Umbilical cord (tissue), 2 donors: ENCODE data around the gene SIRT4. TPM values are rescaled to one million over a fixed set of nuclear protein-coding genes. Genes with fewer than 3 reads are reported as not detected.

Experiments used
- DNase-seq: peaks from one replicate; pipeline ENCODE4 v3.0.0-alpha.2; 2015; ENCODE audit warnings: low spot score
- total RNA-seq: library from RNA; depleted of rRNA; stranded (reverse); fragments of >200 nt; gene quantifications from one replicate; pipeline ENCODE4 v1.2.3, GENCODE V29; 2014; ENCODE audit warnings: low replicate concordance; ENCODE audit not compliant: insufficient read depth

The SIRT4 gene
- total RNA-seq, 1 donor from 2014 or later, result not detected

GRCh38 chr12:120278137-120279069 lies 23.7 kb upstream of the SIRT4 start:
- no peak for DNase-seq

DNA sequence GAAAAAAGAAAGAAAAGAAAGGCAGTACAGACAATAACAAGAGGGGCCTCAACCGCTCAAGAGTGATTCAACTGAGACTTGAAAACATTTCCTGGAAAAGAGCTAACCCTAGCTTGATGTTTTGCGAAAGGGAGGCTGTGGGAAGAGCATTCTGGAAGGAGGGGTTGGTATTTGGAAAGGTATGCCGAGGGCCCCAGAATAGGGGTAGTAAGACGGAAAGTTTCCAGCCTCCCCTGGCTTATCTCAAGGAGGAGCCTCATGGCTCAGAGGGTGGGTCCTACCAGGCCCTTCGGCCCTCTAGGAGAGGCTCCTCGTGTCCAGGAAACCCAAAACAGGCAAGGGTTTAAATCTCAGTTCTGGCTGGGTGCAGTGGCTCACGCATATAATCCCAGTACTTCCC lies 18.8 kb upstream of the SIRT4 start:
- DNase-seq, result peak; percentile 89

DNA sequence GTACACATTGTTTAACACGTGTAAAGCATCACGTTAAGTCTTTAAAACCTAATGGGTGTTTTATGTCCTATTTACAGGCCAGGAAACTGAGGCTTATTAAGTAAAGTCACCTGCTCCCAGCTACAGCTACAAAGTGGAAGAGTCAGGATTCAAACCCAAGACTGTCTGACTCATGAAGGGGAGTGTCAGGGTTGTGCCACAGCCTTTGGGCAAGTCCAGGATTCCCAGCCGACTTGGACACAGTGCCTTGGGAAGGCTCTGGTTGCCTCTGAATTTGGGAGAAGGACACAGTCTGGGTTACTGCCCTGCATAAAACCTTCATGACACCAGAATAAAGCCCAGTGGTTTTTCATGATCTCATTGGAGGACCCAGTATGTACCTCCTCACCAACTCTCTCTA lies 17.7 kb upstream of the SIRT4 start:
- DNase-seq, result no peak

DNA sequence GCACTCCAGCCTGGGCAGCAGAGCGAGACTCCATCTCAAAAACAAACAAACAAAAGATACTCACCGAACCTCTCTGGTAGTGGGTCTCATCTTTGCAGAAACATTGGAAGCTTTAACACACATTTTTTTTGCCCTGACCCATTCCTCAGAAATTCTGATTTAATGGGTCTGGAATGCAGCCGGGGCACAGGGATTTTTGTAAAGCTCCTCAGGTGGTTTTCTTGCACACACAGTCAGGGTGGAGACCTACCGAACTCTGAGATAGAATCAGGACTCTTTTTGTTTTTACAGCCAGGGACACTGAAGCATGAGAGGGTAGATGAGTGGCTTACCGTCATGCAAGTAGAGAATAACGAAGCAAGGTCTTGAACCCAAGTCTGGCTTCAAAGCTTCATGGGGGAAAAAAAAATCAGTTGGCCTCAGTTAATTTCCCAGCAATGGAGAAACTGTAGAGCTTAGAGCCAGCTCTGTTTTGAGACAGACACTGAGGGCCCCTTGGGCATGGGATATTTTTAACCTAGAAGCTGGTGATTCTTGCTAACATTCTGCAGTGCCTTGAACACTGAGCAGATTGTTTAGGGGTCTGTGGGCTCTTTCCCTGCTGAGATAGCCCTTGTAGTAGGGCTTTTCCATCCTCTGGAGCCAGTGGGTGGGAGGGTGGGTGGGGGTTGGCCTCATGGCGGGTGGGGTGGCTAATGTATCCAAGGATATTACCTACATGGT lies 15.2 kb upstream of the SIRT4 start:
- DNase-seq, result peak; percentile 53

DNA sequence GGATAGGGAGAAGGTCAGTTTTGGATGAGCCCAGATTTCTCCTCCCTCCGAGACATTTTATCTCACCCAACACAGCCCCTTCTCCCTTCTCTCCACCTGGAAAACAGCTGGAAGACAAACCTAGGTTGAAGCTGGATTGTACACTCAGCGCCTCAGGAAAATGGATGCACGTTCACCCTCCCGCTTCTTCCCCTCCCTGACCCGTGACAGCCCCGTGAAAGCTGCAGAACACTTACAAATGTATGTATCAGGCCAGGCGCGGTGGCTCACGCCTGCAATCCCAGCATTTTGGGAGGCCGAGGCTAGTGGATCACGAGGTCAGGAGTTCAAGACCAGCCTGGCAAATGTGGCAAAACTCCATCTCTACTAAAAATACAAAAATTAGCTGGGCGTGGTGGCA lies 14.6 kb upstream of the SIRT4 start:
- no peak for DNase-seq

DNA sequence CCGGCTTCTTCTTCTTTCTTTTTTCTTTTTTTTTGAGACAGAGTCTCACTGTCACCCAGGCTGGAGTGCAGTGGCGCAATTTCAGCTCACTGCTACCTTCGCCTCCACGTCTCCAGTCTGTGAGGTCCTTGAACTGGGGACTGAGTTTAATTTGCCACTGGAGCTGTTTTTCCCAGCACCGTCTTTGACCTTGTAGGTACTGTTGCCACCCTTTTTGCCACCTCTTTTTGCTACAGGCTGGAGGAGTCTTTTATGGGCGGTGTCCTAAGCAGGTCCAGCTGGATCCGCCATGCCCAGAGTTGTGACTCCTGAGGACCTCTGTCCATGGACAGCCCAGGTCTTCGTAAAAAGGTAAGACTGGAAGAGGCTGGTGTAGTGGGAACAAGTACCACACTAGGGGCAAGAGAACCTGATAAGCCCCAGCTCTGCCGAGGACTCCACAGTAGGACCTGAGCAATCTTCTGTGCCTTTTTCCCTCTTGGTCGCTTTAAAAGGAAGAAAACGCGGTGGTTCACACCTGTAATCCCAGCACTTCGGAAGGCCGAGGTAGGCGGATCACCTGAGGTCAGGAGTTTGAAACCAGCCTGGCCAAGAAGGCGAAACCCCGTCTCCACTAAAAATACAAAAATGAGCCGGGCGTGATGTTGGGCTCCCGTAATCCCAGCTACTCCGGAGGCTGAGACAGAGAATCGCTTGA lies 11.4 kb upstream of the SIRT4 start:
- peak; percentile 25 for DNase-seq

- DNase-seq, result no peak
Measured at GRCh38 chr12:120292411-120292660, 9.8 kb upstream of the SIRT4 start.

- DNase-seq, result peak; percentile 97
Measured at GRCh38 chr12:120292661-120293531, 9.2 kb upstream of the SIRT4 start, which contains the start of gene RNU4-1. TSS of gene RNU4-1 (minus strand) at chr12:120293237.

GRCh38 chr12:120314220-120314619 lies 12.1 kb downstream of the SIRT4 start:
- DNase-seq, result no peak

DNA sequence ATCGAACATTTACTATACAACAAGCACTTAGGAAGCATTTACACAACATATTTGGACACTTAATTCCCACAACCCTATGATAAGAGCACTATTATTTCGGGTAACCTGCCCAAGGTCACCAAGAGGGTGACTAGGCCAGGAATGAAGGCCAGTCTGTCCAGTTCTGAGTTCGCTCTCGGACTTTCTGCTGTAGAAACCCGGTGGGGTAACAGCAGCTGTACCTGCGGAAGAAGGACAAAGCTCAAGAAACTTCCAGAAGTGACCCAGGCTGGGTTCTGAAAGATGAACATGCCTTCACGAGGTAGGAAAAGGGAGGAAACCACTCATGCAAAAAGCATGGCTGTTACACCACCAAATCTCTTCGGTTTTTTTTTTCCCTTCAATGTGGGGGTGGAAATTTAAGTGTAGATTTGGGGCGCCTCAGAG lies 14.7 kb downstream of the SIRT4 start:
- DNase-seq, result no peak

GRCh38 chr12:120317224-120318105 lies 15.3 kb downstream of the SIRT4 start:
- peak; percentile 100 for DNase-seq

DNA sequence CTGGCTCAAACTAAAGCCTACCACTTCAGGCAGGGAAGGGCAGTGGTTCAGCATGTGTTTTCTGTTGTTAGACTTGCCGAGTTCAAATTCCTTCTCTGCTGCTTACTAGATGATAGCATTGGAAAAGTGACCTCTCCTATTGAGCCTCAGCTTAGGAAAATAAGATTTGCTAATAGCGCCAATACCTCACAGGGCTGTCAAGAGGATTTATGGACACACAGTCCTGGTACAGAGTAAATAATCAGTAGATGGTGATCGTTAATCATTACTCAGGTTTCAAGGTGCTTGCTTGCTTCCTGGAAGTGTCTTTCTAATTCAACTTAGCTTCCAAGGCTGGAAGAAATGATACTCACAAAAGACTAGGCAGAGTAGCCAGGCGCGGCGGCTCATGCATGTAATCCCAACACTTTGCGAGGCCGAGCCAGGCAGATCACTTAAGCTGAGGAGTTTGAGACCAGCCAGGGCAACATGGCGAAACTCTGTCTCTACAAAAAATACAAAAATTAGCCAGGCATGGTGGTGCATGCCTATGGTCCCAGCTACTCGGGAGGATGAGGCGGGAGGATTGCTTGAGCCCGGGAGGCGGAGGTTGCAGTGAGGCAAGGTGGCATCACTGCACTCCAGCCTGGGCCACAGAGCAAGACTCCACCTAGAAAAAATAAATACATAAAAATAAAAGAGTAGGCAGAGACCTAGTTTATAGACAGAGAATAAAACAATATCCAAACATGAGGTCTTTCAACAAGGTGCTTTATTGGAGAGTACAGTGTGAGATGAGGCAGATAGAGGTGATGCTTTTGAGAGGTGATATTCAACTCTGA lies 19.5 kb downstream of the SIRT4 start:
- no peak for DNase-seq

GRCh38 chr12:120323772-120324171 lies 21.7 kb downstream of the SIRT4 start:
- DNase-seq, result no peak

- DNase-seq, result no peak
Measured at GRCh38 chr12:120324841-120325417, 22.8 kb downstream of the SIRT4 start.

GRCh38 chr12:120327593-120327992 lies 25.5 kb downstream of the SIRT4 start, which contains the start of gene PLA2G1B:
TSS of gene PLA2G1B (minus strand) at chr12:120327779. CDS start at chr12:120327753, 26 bp downstream.
- DNase-seq, result peak; percentile 42

GRCh38 chr12:120328228-120328627 lies 26.1 kb downstream of the SIRT4 start:
- DNase-seq, result no peak

DNA sequence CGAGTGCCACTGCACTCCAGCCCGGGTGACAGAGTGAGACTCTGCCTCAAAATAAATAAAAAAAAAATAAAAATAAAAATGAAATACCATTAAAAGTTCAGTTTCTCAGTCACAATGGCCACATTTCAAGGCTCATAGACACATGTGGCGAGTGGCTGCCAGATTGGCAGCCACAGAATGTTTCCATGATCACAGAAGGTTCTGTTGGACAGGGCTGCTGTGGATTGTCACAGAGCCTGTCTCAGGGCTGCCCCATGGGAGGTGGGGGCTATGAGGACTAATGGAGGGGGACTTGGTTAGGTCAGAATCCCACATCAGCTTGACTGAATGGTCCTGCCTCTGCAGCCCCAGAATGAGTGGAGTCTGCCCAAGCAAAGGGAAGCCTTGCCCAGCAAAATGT lies 29.3 kb downstream of the SIRT4 start:
- no peak for DNase-seq

GRCh38 chr12:120332041-120332440 lies 29.9 kb downstream of the SIRT4 start:
- DNase-seq, result no peak

DNA sequence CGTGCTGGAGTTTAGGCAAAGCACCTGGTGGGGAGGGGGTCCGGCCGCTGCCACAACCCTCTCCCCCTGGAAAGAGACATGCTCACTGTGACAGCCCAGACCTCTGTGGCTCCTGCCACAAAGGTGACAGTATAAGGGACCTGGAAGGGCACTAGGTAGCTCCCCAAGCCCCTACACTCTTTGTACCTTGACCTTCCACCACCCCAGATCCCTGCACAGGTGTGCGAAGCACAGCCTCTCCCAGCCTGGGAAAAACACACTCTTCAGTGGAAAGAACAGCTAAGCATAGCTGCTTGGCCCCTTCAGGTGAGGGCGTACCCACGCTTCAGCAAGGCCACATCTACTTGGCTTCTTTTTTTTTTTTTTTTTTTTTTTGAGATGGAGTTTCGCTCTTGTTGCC lies 30.4 kb downstream of the SIRT4 start:
- no peak for DNase-seq
